ENCODE measurements around the gene PARD3B. TPM values are rescaled to one million over a fixed set of nuclear protein-coding genes. Genes with fewer than 3 reads are reported as not detected.

The PARD3B gene
- total RNA-seq, 4 donors from 2014 or later, result 6.5 to 17.3 (median 12.7) TPM

DNA sequence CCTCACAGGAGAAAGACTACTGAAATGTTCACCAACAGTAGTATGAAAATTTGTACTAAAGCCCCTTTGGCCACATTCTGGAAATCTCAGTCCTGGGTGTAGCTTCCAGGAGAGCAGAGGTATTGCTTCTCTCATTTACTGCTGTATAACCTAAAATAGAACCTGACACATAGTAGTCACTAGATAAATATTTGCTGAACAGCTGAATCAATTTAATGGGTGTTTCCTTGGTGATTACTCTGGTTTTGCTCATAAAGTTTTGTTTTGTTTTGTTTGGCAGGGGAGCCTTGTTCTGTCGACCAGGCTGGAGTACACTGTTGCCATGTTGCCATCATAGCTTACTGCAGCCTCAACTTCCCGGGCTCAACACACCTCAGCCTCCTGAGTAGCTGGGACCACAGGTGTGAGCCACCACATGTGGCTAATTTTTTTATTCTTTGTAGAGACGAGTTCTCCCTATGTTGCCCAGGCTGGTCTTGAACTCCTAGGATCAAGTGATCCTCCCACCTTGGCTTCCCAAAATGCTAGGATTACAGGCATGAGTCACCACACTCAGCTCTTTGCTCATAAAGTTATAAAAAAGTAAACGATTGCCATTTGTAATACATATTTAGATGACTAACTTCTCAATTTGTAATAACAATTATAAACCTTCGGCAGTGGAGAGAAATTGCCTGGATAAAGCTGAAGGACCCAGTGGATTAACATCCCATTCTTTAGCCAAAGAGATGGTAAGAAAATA is 11.5 kb upstream of the PARD3B start:
- DNase-seq (ENCODE audit: low spot score in 2 of 2), result no peak
- intact Hi-C loops (cut with DNase I; ENCODE audit: low total_unique reads), result no loop called here
- 48 to 52% methylated on average over 5 of the region's 5 CpGs for WGBS, 2 donors
- TF ChIP-seq POLR2A (IDR thresholded peaks at IDR 0.05), result no peak
- no peak overlapping the region for H3K4me3 ChIP-seq (ENCODE audit: low read depth, poor library complexity, severe bottlenecking)

DNA sequence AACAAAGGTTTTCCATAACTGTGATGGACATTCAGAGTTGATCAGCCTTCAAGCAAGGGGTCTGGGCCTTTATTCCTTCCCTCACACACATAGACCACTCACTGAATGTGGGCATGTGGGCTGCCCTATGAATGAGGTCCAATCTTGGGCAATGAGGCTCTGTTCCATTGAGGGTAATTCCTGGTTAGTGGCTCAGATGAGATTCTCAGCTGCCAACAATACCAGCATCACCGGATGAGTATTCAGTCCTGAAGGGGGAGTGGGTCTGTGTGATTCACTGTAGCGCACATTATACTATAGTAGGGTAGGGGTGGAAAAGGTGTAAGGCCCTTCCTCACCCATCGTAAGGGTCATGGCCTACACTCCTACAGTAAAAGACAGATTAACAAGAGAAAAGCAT is 9.9 kb upstream of the PARD3B start:
- H3K4me3 ChIP-seq (ENCODE audit: low read depth, poor library complexity, severe bottlenecking), result no peak overlapping the region
- no peak for DNase-seq (ENCODE audit: low spot score in 2 of 2)
- TF ChIP-seq, protein P1, sequence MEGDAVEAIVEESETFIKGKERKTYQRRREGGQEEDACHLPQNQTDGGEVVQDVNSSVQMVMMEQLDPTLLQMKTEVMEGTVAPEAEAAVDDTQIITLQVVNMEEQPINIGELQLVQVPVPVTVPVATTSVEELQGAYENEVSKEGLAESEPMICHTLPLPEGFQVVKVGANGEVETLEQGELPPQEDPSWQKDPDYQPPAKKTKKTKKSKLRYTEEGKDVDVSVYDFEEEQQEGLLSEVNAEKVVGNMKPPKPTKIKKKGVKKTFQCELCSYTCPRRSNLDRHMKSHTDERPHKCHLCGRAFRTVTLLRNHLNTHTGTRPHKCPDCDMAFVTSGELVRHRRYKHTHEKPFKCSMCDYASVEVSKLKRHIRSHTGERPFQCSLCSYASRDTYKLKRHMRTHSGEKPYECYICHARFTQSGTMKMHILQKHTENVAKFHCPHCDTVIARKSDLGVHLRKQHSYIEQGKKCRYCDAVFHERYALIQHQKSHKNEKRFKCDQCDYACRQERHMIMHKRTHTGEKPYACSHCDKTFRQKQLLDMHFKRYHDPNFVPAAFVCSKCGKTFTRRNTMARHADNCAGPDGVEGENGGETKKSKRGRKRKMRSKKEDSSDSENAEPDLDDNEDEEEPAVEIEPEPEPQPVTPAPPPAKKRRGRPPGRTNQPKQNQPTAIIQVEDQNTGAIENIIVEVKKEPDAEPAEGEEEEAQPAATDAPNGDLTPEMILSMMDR (IDR thresholded peaks at IDR 0.05), result no peak
- TF ChIP-seq POLR2A (IDR thresholded peaks at IDR 0.05), result no peak
- 100% methylated on average over 3 of the region's 3 CpGs for WGBS, 2 donors
- intact Hi-C loops (cut with DNase I; ENCODE audit: low total_unique reads), result no loop called here

DNA sequence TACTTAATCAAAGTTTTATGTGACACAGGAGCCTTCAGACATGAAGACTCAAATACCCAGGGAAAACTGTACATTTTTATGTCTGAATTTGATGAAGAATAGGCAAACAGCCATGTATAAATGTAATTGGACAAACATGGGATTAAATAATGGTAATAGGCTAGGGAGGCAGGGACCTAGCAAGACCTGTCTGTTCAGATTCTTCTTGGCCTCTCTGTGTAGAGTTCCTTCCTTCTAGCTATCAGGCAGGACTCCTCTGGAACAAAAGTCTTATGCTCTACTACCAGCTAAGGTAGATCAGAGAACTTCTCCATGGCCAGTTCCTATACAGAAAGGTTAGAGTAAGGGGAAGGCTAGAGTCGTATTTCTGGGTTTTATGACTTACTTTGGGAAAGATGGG is 9.5 kb upstream of the PARD3B start:
- no peak overlapping the region for H3K4me3 ChIP-seq (ENCODE audit: low read depth, poor library complexity, severe bottlenecking)
- TF ChIP-seq POLR2A (IDR thresholded peaks at IDR 0.05), result no peak
- TF ChIP-seq, protein P1 (IDR thresholded peaks at IDR 0.05), result no peak
- WGBS, 2 donors, result 89 to 93% methylated on average over 1 of the region's 1 CpG
- DNase-seq (ENCODE audit: low spot score in 2 of 2), result no peak
- intact Hi-C loops (cut with DNase I; ENCODE audit: low total_unique reads), result no loop called here

GRCh38 chr2:204538182-204539018 is 6.9 kb upstream of the PARD3B start:
- intact Hi-C loops (cut with DNase I; ENCODE audit: low total_unique reads), result no loop called here
- TF ChIP-seq POLR2A (IDR thresholded peaks at IDR 0.05), result no peak
- TF ChIP-seq, protein P1 (IDR thresholded peaks at IDR 0.05), result no peak
- WGBS, 2 donors, result 65 to 67% methylated on average over 10 of the region's 10 CpGs
- no peak for DNase-seq (ENCODE audit: low spot score in 2 of 2)
- H3K4me3 ChIP-seq (ENCODE audit: low read depth, poor library complexity, severe bottlenecking), result no peak overlapping the region

- TF ChIP-seq, protein P1 (IDR thresholded peaks at IDR 0.05), result no peak
- no peak for TF ChIP-seq POLR2A (IDR thresholded peaks at IDR 0.05)
- DNase-seq (ENCODE audit: low spot score in 2 of 2), result no peak
- WGBS, 2 donors, result 88 to 100% methylated on average over 1 of the region's 1 CpG
- intact Hi-C loops (cut with DNase I; ENCODE audit: low total_unique reads), result no loop called here
- no peak overlapping the region for H3K4me3 ChIP-seq (ENCODE audit: low read depth, poor library complexity, severe bottlenecking)
Observed at GRCh38 chr2:204539019-204539385, 6.3 kb upstream of the PARD3B start.

- WGBS, 2 donors, result 95 to 96% methylated on average over 2 of the region's 2 CpGs
- H3K4me3 ChIP-seq (ENCODE audit: low read depth, poor library complexity, severe bottlenecking), result no peak overlapping the region
- DNase-seq (ENCODE audit: low spot score in 2 of 2), result no peak
- no peak for TF ChIP-seq POLR2A (IDR thresholded peaks at IDR 0.05)
- TF ChIP-seq, protein P1 (IDR thresholded peaks at IDR 0.05), result no peak
- intact Hi-C loops (cut with DNase I; ENCODE audit: low total_unique reads), result no loop called here
Observed at GRCh38 chr2:204541637-204542036, 3.6 kb upstream of the PARD3B start.

Measured in lower leg skin (tissue), 4 donors.